Tibial artery (tissue), 4 donors: Measurements from ENCODE around the gene PPP4R4.

Experiments used
- DNase-seq, 2 donors: peaks; one replicate each; pipeline ENCODE4 v3.0.0-alpha.2; 2019
- H3K27ac ChIP-seq, 2 donors: fragments of 200-600 bp; sonication (generic) in 1 of 2; 1 replicate in 1 of 2; 2 replicates in 1 of 2; pipeline ENCODE4 v1.5.1; 2018 to 2019; ENCODE audit warnings: mild to moderate bottlenecking in 1 of 2
- H3K27me3 ChIP-seq, 2 donors: fragments of 200-600 bp; sonication (generic) in 1 of 2; one replicate each; pipeline versions ENCODE4 v1.5.1 to v1.6.0; 2016 to 2019
- H3K36me3 ChIP-seq, 3 donors: fragments of 200-600 bp; sonication (generic) in 2 of 3; one replicate each; pipeline ENCODE4 v1.5.1; 2016 to 2019; ENCODE audit warnings: mild to moderate bottlenecking in 2 of 3
- H3K4me1 ChIP-seq, 4 donors: fragments of 200-600 bp; sonication (generic) in 2 of 4; 1 replicate in 3 of 4; 2 replicates in 1 of 4; pipeline ENCODE4 v1.5.1; 2016 to 2019
- H3K4me3 ChIP-seq, 2 donors: fragments of 200-600 bp; sonication (generic) in 1 of 2; 1 replicate in 1 of 2; 2 replicates in 1 of 2; pipeline ENCODE4 v1.5.1; 2018 to 2019; ENCODE audit warnings: mild to moderate bottlenecking in 2 of 2
- H3K9me3 ChIP-seq, 3 donors: fragments of 200-600 bp; sonication (generic) in 1 of 3; one replicate each; pipeline ENCODE4 v1.5.1; 2016 to 2019
- intact Hi-C: fragments of 100-400 bp; cut with DNase I; formaldehyde crosslinking; loops from one replicate; pipeline ENCODE4 v1.15.0; 2023; ENCODE audit warnings: low total_unique reads
- TF ChIP-seq, protein P1 (sequence below), 2 experiments: fragments of 200-600 bp in 1 of 2; fragments of 450-650 bp in 1 of 2; IDR thresholded peaks; one replicate each; pipeline ENCODE4 v1.5.1; 2017 to 2019; ENCODE audit warnings: antibody characterized with exemption in 2 of 2, mild to moderate bottlenecking in 1 of 2, moderate library complexity in 1 of 2

PPP4R4 gene

DNA sequence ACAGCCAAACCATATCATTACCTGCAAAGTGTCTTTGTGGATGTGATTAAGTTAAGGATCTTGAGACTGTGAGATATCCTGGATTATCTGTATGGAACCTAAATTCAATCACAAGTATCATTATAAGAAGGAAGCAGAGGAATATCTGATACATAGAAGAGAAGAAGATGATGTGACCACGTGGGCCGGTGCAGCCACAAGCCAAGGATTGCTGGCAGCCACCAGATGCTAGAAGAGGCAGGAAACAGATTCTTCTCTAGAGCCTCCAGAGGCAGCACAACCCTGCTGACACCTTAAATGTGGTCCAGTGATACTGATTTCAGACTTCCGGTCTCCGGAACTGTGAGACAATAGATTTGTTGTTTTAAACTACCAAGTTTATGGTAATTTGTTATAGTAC lies 38.6 kb upstream of the PPP4R4 start:
- TF ChIP-seq, protein P1, sequence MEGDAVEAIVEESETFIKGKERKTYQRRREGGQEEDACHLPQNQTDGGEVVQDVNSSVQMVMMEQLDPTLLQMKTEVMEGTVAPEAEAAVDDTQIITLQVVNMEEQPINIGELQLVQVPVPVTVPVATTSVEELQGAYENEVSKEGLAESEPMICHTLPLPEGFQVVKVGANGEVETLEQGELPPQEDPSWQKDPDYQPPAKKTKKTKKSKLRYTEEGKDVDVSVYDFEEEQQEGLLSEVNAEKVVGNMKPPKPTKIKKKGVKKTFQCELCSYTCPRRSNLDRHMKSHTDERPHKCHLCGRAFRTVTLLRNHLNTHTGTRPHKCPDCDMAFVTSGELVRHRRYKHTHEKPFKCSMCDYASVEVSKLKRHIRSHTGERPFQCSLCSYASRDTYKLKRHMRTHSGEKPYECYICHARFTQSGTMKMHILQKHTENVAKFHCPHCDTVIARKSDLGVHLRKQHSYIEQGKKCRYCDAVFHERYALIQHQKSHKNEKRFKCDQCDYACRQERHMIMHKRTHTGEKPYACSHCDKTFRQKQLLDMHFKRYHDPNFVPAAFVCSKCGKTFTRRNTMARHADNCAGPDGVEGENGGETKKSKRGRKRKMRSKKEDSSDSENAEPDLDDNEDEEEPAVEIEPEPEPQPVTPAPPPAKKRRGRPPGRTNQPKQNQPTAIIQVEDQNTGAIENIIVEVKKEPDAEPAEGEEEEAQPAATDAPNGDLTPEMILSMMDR (IDR thresholded peaks at IDR 0.05), result no peak
- H3K36me3 ChIP-seq, result no peaks in the 10 kb centered on the region
- no peak overlapping the region for H3K27ac ChIP-seq
- peaks cover 0 to 3% (median 0%) of the 10 kb centered on the region in 4 donors for H3K4me1 ChIP-seq
- H3K9me3 ChIP-seq, result peaks cover 0 to 4% (median 0%) of the 10 kb centered on the region in 3 donors
- H3K27me3 ChIP-seq, result peaks cover 0 to 21% of the 10 kb centered on the region in 2 donors
- no peak overlapping the region for H3K4me3 ChIP-seq
- intact Hi-C loops, result loop anchor here (5.0 to 10.0 kb wide), 2 partner anchors 98 to 191 kb away; no protein-coding TSS in a partner anchor
- DNase-seq, result no peak

DNA sequence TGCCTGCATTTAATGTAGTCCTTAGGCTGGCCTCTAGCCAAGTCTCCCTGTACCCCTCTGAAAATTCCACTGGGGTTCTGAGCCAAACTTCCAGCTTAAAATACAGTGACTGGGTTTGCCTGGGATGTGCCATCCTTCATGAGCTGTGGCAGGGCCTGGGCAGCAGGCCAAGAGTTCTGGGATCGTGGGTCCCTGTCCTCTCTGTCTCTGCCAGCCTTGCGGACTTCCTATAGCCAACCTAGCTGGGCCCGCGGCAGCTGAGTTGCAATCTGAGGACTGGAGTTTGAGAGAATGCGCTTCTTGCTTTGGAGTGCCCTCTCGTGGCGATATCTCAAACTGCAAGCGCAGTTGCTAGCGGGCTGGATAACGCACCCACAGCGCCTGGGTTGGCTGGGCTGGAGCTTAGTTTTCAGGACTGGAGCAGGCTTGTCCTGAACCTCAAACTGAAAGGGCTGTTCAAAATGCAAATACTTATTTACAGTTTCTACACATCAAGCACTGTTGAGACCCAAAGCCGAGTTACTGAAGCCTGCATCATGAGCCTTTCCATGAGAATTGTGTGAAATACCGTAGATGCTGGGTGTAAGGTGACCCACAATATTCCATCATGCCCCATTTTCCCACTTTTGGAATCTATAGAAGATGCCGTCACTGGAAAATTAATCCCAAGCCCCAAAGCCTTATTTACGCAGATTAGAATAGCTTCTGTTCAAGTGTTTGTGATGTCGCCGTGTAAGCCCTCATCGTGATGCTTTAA lies 37.4 kb upstream of the PPP4R4 start:
- H3K4me1 ChIP-seq, result peaks cover 0 to 3% (median 0%) of the 10 kb centered on the region in 4 donors
- intact Hi-C loops, result loop anchor here (5.0 to 10.0 kb wide), 2 partner anchors 99 to 192 kb away; no protein-coding TSS in a partner anchor
- TF ChIP-seq, protein P1 (IDR thresholded peaks at IDR 0.05), result peak; percentile 94 to 97
- peaks cover 0 to 4% (median 0%) of the 10 kb centered on the region in 3 donors for H3K9me3 ChIP-seq
- no peaks in the 10 kb centered on the region for H3K36me3 ChIP-seq
- peaks cover 0 to 16% of the 10 kb centered on the region in 2 donors for H3K27me3 ChIP-seq
- no peak overlapping the region for H3K4me3 ChIP-seq
- no peak overlapping the region for H3K27ac ChIP-seq
- DNase-seq, result peak; percentile 90 to 91

DNA sequence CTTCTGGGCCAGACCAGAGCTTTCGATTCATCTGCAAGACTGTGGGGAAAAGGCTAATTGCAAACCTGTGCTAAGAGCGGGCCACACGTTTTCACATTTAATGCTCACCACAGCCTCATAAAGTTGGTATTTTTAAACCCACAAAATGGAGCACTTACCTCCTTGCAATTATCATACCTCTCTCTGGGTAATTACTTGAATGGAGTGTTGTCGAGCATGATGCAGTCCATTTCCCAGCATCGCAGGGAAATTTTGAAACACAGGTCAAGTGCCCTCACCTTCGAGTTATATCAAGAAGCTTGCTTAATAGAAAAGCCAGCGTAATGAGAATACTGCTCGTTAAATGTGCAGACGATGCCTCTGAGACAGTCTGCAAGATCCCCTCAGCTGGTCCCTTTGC lies 35.9 kb upstream of the PPP4R4 start:
- Histone ChIP-seq H3K9me3 (peaks cover 0 to 4% (median 0%) of the 10 kb centered on the region in 3 donors), H3K27me3 (peaks cover 0 to 16% of the 10 kb centered on the region in 2 donors), H3K36me3 (no peaks in the 10 kb centered on the region), H3K27ac (no peak overlapping the region), H3K4me1 (peaks cover 0 to 3% (median 0%) of the 10 kb centered on the region in 4 donors), H3K4me3 (no peak overlapping the region)
- intact Hi-C loops, result loop anchor here (5.0 to 10.0 kb wide), 2 partner anchors 101 to 193 kb away; no protein-coding TSS in a partner anchor
- no peak for DNase-seq
- TF ChIP-seq, protein P1 (IDR thresholded peaks at IDR 0.05), result no peak

DNA sequence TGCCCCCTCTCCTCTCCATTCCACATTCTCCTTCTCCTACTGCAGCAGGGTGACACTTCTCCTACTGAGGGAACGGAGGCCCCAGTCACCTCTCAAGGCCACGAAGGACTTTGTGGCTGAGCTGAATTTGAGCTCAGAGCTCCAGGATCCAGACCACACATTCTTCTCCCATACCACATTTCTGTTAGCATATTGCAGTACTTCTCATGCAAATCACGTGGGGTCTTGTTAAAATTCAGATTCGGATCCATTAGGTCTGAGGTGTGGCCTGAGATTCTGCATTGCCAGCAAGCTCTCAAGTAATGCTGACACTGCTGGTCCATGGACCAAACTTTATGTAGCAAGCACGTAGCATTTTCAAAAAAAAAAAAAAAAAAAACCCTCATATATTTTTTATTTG lies 35.1 kb upstream of the PPP4R4 start:
- intact Hi-C loops, result loop anchor here (5.0 to 10.0 kb wide), 2 partner anchors 102 to 194 kb away; no protein-coding TSS in a partner anchor
- H3K27me3 ChIP-seq, result peaks cover 0 to 16% of the 10 kb centered on the region in 2 donors

DNA sequence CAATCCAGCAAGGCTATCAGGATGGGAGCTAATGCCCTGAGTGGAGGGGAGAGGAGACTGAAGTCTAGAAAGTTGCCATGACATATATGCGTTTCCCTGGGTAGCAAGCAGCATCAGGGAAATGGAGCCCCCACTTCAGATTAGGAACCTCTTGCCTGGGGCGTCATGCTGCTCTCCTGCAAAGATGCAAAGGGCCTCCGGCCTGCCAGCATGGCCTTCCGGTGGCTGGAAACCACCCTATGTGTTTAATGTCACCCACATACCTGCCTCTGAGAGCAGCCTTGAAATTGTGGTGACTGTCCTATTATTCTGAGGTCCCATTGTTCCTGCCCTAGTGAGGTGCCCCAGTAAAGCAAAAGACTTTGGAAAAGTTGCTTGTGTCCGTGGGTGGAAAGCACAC lies 34.7 kb upstream of the PPP4R4 start:
- Histone ChIP-seq H3K4me1 (peaks cover 0 to 3% (median 0%) of the 10 kb centered on the region in 4 donors), H3K36me3 (no peaks in the 10 kb centered on the region), H3K9me3 (peaks cover 0 to 4% (median 0%) of the 10 kb centered on the region in 3 donors), H3K4me3 (no peak overlapping the region), H3K27ac (no peak overlapping the region), H3K27me3 (peaks cover 0 to 16% of the 10 kb centered on the region in 2 donors)
- TF ChIP-seq, protein P1 (IDR thresholded peaks at IDR 0.05), result no peak
- no peak for DNase-seq
- intact Hi-C loops, result loop anchor here (5.0 to 10.0 kb wide), 2 partner anchors 102 to 195 kb away; no protein-coding TSS in a partner anchor

More for the DNA sequence above, 35.1 kb upstream of the PPP4R4 start:
- Histone ChIP-seq H3K9me3 (peaks cover 0 to 4% (median 0%) of the 10 kb centered on the region in 3 donors), H3K4me3 (no peak overlapping the region), H3K27ac (no peak overlapping the region), H3K4me1 (peaks cover 0 to 3% (median 0%) of the 10 kb centered on the region in 4 donors), H3K36me3 (no peaks in the 10 kb centered on the region)
- DNase-seq, result no peak
- TF ChIP-seq, protein P1 (IDR thresholded peaks at IDR 0.05), result no peak
